Measurements from ENCODE around the gene SLC17A9. TPM values are rescaled to one million over a fixed set of nuclear protein-coding genes. Genes with fewer than 3 reads are reported as not detected.

Gene SLC17A9
- total RNA-seq, 1 donor from 2014 or later, result 1.2 TPM

DNA sequence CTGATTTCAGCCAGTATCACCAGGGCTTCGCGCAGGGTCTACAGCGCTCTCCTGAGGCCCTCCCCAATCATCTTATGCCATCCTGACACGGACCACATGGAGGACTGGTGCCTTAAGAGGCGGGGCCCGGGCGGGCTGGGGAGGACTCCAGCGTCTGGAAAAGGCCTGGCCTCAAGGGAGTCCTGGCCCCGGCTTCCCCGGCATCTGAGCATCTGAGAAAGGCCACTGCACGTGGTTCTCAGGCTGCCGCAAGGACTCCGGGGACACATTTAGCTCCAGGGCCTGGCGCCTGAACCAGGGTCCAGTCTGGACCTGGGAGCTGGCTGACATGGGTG lies 32.9 kb downstream of the SLC17A9 start:
- peaks cover 41% of the 10 kb centered on the region for H3K27me3 Mint-ChIP-seq (ENCODE audit: low read depth)
- TF ChIP-seq CTCF (IDR thresholded peaks at IDR 0.05), result no peak
- H3K36me3 Mint-ChIP-seq (ENCODE audit: low read depth), result no peaks in the 10 kb centered on the region
- no peak for DNase-seq (ENCODE audit: low spot score)
- H3K4me3 Mint-ChIP-seq (ENCODE audit: unreplicated experiment), result no peak overlapping the region
- no peak overlapping the region for H3K27ac Mint-ChIP-seq (ENCODE audit: unreplicated experiment)
- no peaks in the 10 kb centered on the region for H3K4me1 Mint-ChIP-seq (ENCODE audit: low read depth)
- no peaks in the 10 kb centered on the region for H3K9me3 Mint-ChIP-seq (ENCODE audit: low read depth)

GRCh38 chr20:62986257-62986800 lies 33.8 kb downstream of the SLC17A9 start:
- no peak overlapping the region for H3K4me3 Mint-ChIP-seq (ENCODE audit: unreplicated experiment)
- H3K36me3 Mint-ChIP-seq (ENCODE audit: low read depth), result no peaks in the 10 kb centered on the region
- H3K4me1 Mint-ChIP-seq (ENCODE audit: low read depth), result no peaks in the 10 kb centered on the region
- H3K27ac Mint-ChIP-seq (ENCODE audit: unreplicated experiment), result no peak overlapping the region
- no peak for TF ChIP-seq CTCF (IDR thresholded peaks at IDR 0.05)
- no peak for DNase-seq (ENCODE audit: low spot score)
- H3K27me3 Mint-ChIP-seq (ENCODE audit: low read depth), result peaks cover 43% of the 10 kb centered on the region
- H3K9me3 Mint-ChIP-seq (ENCODE audit: low read depth), result no peaks in the 10 kb centered on the region

- DNase-seq (ENCODE audit: low spot score), result no peak
- Mint-ChIP-seq H3K36me3 (ENCODE audit: low read depth) (no peaks in the 10 kb centered on the region), H3K27me3 (ENCODE audit: low read depth) (peaks cover 43% of the 10 kb centered on the region), H3K9me3 (ENCODE audit: low read depth) (no peaks in the 10 kb centered on the region), H3K27ac (ENCODE audit: unreplicated experiment) (no peak overlapping the region), H3K4me3 (ENCODE audit: unreplicated experiment) (no peak overlapping the region), H3K4me1 (ENCODE audit: low read depth) (no peaks in the 10 kb centered on the region)
- TF ChIP-seq CTCF (IDR thresholded peaks at IDR 0.05), result no peak
Observed at GRCh38 chr20:62987114-62987513, 34.6 kb downstream of the SLC17A9 start.

DNA sequence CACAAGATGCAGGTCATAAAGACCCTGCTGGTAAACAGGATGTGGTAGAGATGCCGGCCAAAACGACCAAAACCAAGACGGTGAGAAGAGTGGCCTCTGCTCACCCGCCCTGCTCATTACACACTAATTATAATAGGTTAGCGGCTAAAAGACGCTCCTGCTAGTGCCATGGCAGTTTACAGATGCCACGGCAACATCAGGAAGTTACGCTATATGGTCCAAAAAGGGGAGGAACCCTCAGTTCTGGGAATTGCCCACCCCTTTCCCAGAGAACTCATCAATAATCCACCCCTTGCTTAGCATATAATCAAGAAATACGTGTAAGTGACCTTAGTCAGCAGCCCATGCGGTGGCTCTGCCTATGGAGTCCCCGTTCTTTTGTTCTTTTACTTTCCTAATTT lies 36.7 kb downstream of the SLC17A9 start:
- Mint-ChIP-seq H3K4me3 (ENCODE audit: unreplicated experiment) (no peak overlapping the region), H3K36me3 (ENCODE audit: low read depth) (no peaks in the 10 kb centered on the region), H3K4me1 (ENCODE audit: low read depth) (no peaks in the 10 kb centered on the region), H3K9me3 (ENCODE audit: low read depth) (no peaks in the 10 kb centered on the region), H3K27ac (ENCODE audit: unreplicated experiment) (no peak overlapping the region), H3K27me3 (ENCODE audit: low read depth) (peaks cover 40% of the 10 kb centered on the region)
- DNase-seq (ENCODE audit: low spot score), result no peak
- TF ChIP-seq CTCF (IDR thresholded peaks at IDR 0.05), result no peak

DNA sequence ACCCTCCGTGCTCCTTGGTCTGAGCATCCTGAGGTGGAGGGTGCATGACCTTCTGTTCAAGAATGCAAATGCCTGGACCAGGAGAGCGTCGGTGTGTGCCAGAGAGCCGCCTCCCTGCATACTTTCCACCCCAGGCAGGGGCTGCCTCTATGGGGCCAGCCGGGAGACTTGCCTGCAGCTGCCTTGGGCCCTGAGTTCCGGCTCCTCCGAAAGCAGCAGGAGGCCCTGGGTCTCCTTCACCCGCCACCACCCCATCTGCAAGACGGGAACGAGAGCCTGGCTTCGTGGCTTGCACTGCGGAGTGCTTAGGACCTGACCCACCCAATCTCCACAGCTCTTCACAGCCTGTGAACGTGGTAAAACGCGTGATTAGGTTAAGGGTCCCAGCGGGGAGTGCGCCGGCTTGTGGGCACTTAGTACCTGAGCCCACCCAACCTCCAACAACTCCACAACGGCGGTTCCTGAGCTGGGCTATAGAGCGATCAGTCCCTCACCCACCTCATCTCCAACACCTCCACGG lies 37.9 kb downstream of the SLC17A9 start:
- DNase-seq (ENCODE audit: low spot score), result no peak
- no peaks in the 10 kb centered on the region for H3K9me3 Mint-ChIP-seq (ENCODE audit: low read depth)
- H3K4me3 Mint-ChIP-seq (ENCODE audit: unreplicated experiment), result no peak overlapping the region
- H3K4me1 Mint-ChIP-seq (ENCODE audit: low read depth), result no peaks in the 10 kb centered on the region
- TF ChIP-seq CTCF (IDR thresholded peaks at IDR 0.05), result no peak
- H3K27me3 Mint-ChIP-seq (ENCODE audit: low read depth), result peaks cover 40% of the 10 kb centered on the region
- H3K36me3 Mint-ChIP-seq (ENCODE audit: low read depth), result no peaks in the 10 kb centered on the region
- H3K27ac Mint-ChIP-seq (ENCODE audit: unreplicated experiment), result no peak overlapping the region
